Esophagus muscularis mucosa (tissue), 4 donors: Measurements from ENCODE around the gene MEMO1.

Experiments
- EP300 ChIP-seq: sonication (generic); formaldehyde crosslinking; IDR thresholded peaks from one replicate; pipeline ENCODE4 v1.6.1; 2017; ENCODE audit warnings: antibody characterized with exemption
- POLR2A ChIP-seq: fragments of 450-650 bp; IDR thresholded peaks from one replicate; pipeline ENCODE4 v1.6.1; 2017; ENCODE audit warnings: antibody characterized with exemption, moderate library complexity, mild to moderate bottlenecking, low read depth
- POLR2AphosphoS5 ChIP-seq, 2 donors: sonication (generic); formaldehyde crosslinking; IDR thresholded peaks; one replicate each; pipeline ENCODE4 v1.6.1; 2017; ENCODE audit warnings: antibody characterized with exemption in 2 of 2
- TF ChIP-seq, protein P1 (sequence below), 3 experiments: fragments of 200-600 bp in 2 of 3; fragments of 450-650 bp in 1 of 3; sonication (generic) in 2 of 3; IDR thresholded peaks; one replicate each; pipeline ENCODE4 v1.5.1; 2017 to 2019; ENCODE audit warnings: antibody characterized with exemption in 3 of 3, mild to moderate bottlenecking in 2 of 3, moderate library complexity in 1 of 3

- TF ChIP-seq, protein P1, sequence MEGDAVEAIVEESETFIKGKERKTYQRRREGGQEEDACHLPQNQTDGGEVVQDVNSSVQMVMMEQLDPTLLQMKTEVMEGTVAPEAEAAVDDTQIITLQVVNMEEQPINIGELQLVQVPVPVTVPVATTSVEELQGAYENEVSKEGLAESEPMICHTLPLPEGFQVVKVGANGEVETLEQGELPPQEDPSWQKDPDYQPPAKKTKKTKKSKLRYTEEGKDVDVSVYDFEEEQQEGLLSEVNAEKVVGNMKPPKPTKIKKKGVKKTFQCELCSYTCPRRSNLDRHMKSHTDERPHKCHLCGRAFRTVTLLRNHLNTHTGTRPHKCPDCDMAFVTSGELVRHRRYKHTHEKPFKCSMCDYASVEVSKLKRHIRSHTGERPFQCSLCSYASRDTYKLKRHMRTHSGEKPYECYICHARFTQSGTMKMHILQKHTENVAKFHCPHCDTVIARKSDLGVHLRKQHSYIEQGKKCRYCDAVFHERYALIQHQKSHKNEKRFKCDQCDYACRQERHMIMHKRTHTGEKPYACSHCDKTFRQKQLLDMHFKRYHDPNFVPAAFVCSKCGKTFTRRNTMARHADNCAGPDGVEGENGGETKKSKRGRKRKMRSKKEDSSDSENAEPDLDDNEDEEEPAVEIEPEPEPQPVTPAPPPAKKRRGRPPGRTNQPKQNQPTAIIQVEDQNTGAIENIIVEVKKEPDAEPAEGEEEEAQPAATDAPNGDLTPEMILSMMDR (IDR thresholded peaks at IDR 0.05) = no peak
- TF ChIP-seq POLR2A = no peak
- no peak for TF ChIP-seq POLR2AphosphoS5 (IDR thresholded peaks at IDR 0.05)
- no peak for TF ChIP-seq EP300
Observed at GRCh38 chr2:31992025-31992579, 18.7 kb downstream of the MEMO1 start.
